ENCODE data around the gene DDA1.

DNA sequence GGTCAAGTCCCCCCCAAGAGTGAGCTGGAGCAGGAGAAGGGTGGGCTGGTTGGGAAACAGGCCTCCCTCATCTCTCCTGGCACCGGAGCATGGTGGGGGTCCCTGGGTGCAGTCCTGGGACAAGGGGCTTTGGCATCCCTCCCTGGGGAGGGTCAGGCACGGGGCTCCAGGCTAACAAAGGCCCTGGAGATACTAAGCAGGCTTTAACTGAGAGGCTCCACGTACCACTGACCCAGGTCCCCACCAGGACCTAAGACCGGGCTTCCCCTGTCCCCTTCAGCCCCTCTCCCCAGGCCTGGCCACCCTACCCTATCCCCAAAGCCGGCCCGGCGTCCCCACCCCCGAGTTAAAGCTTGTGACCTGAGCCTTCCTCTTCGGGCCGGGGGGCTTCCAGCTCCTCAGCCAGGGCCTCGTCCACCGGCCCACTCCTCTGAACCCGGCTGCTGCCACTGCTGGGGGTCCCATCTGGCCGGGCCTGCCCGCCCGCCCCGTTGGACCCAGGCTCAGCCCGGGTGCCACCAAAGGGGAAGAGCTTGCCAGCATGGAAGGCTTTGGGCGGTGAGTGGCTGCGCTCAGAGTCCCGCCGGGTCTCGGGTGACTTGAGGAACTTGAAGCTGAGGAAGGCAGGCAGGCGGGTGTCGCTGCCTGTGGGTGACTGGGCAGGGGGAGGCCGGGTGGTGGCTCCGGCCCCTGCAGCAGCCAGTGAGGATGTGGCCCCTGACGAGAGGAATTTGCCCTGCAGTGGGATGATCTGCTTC lies 15.2 kb downstream of the DDA1 start:
- TF ChIP-seq EZH2 (IDR thresholded peaks at IDR 0.05) (no peak), POLR2AphosphoS5 (IDR thresholded peaks at IDR 0.05; ENCODE audit: borderline replicate concordance, low read depth, low read length) (no peak)

All from SK-N-MC (cell line).